Upper lobe of left lung (tissue), 4 donors: Measurements from ENCODE around the gene CCDC39.

Experiments used
- CTCF ChIP-seq, 6 experiments: fragments of 450-650 bp in 4 of 6; fragments of 200-600 bp in 2 of 6; sonication (generic) in 2 of 6; IDR thresholded peaks; one replicate each; pipeline ENCODE4 v1.5.1; 2016 to 2019; ENCODE audit warnings: antibody characterized with exemption in 6 of 6
- EP300 ChIP-seq, 4 donors: sonication (generic); formaldehyde crosslinking; IDR thresholded peaks; one replicate each; pipeline ENCODE4 v1.5.1; 2017; ENCODE audit warnings: antibody characterized with exemption in 4 of 4, control low read depth in 2 of 4
- POLR2A ChIP-seq, 4 donors: fragments of 450-650 bp; IDR thresholded peaks; one replicate each; pipeline ENCODE4 v1.5.1; 2016 to 2017; ENCODE audit warnings: antibody characterized with exemption in 4 of 4, mild to moderate bottlenecking in 2 of 4

- TF ChIP-seq POLR2A (IDR thresholded peaks at IDR 0.05): no peak
- no peak for TF ChIP-seq EP300 (IDR thresholded peaks at IDR 0.05)
- TF ChIP-seq CTCF (IDR thresholded peaks at IDR 0.05): no peak
Observed at GRCh38 chr3:180704532-180704931, 25.2 kb upstream of the CCDC39 start.
